K562 (cell line): ENCODE data around the gene PPM1M. TPM values are rescaled to one million over a fixed set of nuclear protein-coding genes. Genes with fewer than 3 reads are reported as not detected.

ENCODE experiments used
- ATAC-seq: fragments of 200-7000 bp; cut with Tn5 transposase; 3 replicates; pipeline ENCODE4 v1.9.1; 2020; ENCODE audit warnings: moderate library complexity
- BruUV-seq: library from RNA; stranded (reverse); fragments of 400-500 nt; replicated peaks from 2 replicates; lab custom pipeline; 2021; lab: Mats Ljungman, UMichigan
- CTCF ChIA-PET: fragments of 300-600 bp; formaldehyde crosslinking; extraction: SDS; loops from one replicate; lab custom pipeline; 2021; ENCODE audit warnings: low intra/inter-chr PET ratio; lab: Yijun Ruan, JAX
- POLR2A ChIA-PET: fragments of 300-600, 350-650 bp; sonication (Branson Sonifier 250); formaldehyde crosslinking; extraction: SDS; loops from one replicate; lab custom pipeline; 2021; ENCODE audit warnings: antibody characterized with exemption, inconsistent platforms; lab: Yijun Ruan, JAX
- DNase-seq, 4 experiments: peaks; one replicate each; pipeline versions ENCODE4 v3.0.0 to v3.0.0-alpha.2; 2011 to 2018; ENCODE audit warnings: low spot score in 3 of 4, mixed read lengths in 3 of 4; ENCODE audit errors: extremely low read depth in 1 of 4
- FAIRE-seq: peaks from 2 replicates; lab custom pipeline; 2011; peaks lifted over from hg19 to GRCh38; lab: Jason Lieb, UNC
- H2AFZ ChIP-seq: 2 replicates; pipeline ENCODE4 v1.6.0; 2011; ENCODE audit warnings: low read depth, low read length, control low read depth, inconsistent platforms
- H3K27ac ChIP-seq: fragments of 200-600 bp; 3 replicates; pipeline ENCODE4 v1.8.0; 2011; ENCODE audit warnings: low read depth, mild to moderate bottlenecking, control low read depth, inconsistent platforms, low read length, moderate library complexity, mixed read lengths; ENCODE audit errors: extremely low read depth
- H3K27me3 ChIP-seq, 2 experiments: fragments of 300-600 bp in 1 of 2; 2 replicates in 1 of 2; 3 replicates in 1 of 2; pipeline versions ENCODE4 v1.6.0 to v1.8.0; 2011; ENCODE audit warnings: inconsistent platforms in 2 of 2, low read length in 2 of 2, mild to moderate bottlenecking in 1 of 2, mixed read lengths in 1 of 2, moderate library complexity in 1 of 2; ENCODE audit not compliant: control insufficient read depth in 2 of 2, insufficient read depth in 2 of 2
- H3K36me3 ChIP-seq: fragments of 300-600 bp; 3 replicates; pipeline ENCODE4 v1.8.0; 2011; ENCODE audit warnings: mild to moderate bottlenecking, low read length, inconsistent platforms; ENCODE audit not compliant: control insufficient read depth, insufficient read depth
- H3K4me1 ChIP-seq, 2 experiments: fragments of 200-600 bp in 1 of 2; replicated peaks in 1 of 2; 2 replicates in 1 of 2; 3 replicates in 1 of 2; pipeline versions ENCODE4 v1.5.1 to v1.8.0; 2011; ENCODE audit warnings: inconsistent platforms in 2 of 2, low read length in 2 of 2, mild to moderate bottlenecking in 1 of 2, mixed read lengths in 1 of 2, moderate library complexity in 1 of 2; ENCODE audit not compliant: control insufficient read depth in 2 of 2, insufficient read depth in 2 of 2
- H3K4me2 ChIP-seq: 2 replicates; pipeline ENCODE4 v1.6.1; 2011; ENCODE audit warnings: low read length, control low read depth, inconsistent platforms, mixed read lengths; ENCODE audit not compliant: insufficient read depth
- H3K4me3 ChIP-seq: fragments of 200-600 bp; sonication (generic), shearing (Covaris generic); 2 replicates; pipeline ENCODE4 v1.5.1; 2016; ENCODE audit warnings: control low read depth, inconsistent platforms
- H3K79me2 ChIP-seq: fragments of 200-600 bp; 3 replicates; pipeline ENCODE4 v1.8.0; 2011; ENCODE audit warnings: low read length, inconsistent platforms; ENCODE audit not compliant: control insufficient read depth, insufficient read depth
- H3K9ac ChIP-seq, 2 experiments: 2 replicates each; pipeline versions ENCODE4 v1.6.0 to v1.6.1; 2011; ENCODE audit warnings: low read depth in 2 of 2, low read length in 2 of 2, control low read depth in 1 of 2, inconsistent platforms in 1 of 2, mild to moderate bottlenecking in 1 of 2, mixed read lengths in 1 of 2; ENCODE audit not compliant: insufficient read depth in 1 of 2
- H3K9me1 ChIP-seq: one replicate; pipeline ENCODE4 v1.6.0; 2011; ENCODE audit warnings: inconsistent platforms, mild to moderate bottlenecking, low read length, moderate library complexity; ENCODE audit not compliant: control insufficient read depth, insufficient read depth
- H3K9me3 ChIP-seq: replicated peaks from 2 replicates; pipeline ENCODE4 v1.5.1; 2011; ENCODE audit warnings: low read depth, low read length, inconsistent platforms; ENCODE audit not compliant: control insufficient read depth, insufficient read depth
- H4K20me1 ChIP-seq: replicated peaks from 2 replicates; pipeline ENCODE4 v1.6.1; 2011; ENCODE audit warnings: low read length, inconsistent platforms, mixed read lengths; ENCODE audit not compliant: control insufficient read depth, insufficient read depth
- ATF7 ChIP-seq: fragments of 450-650 bp; IDR thresholded peaks from 2 replicates; pipeline ENCODE4 v1.7.1; 2014; ENCODE audit warnings: mild to moderate bottlenecking, moderate library complexity
- FOXJ2 ChIP-seq: fragments of 200-800 bp; sonication (Bioruptor generic); IDR thresholded peaks from 2 replicates; pipeline ENCODE4 v1.6.1; 2016; ENCODE audit warnings: missing genetic modification characterization, missing compliant biosample characterization
- MEIS2 ChIP-seq: fragments of 450-650 bp; IDR thresholded peaks from 2 replicates; pipeline ENCODE4 v1.6.1; 2014; ENCODE audit warnings: mild to moderate bottlenecking; ENCODE audit not compliant: partially characterized antibody
- NFIC ChIP-seq: fragments of 450-650 bp; IDR thresholded peaks from 2 replicates; pipeline ENCODE4 v1.6.1; 2017; ENCODE audit warnings: mild to moderate bottlenecking, inconsistent platforms
- RAD21 ChIP-seq, 2 experiments: fragments of 250-450 bp in 1 of 2; fragments of 450-650 bp in 1 of 2; sonication (Bioruptor Pico) in 1 of 2; formaldehyde crosslinking in 1 of 2; IDR thresholded peaks in 1 of 2; conservative IDR thresholded peaks in 1 of 2; 2 replicates each; pipeline versions ENCODE4 v1.4.0 to v1.8.0; 2020 to 2022; ENCODE audit warnings: mild to moderate bottlenecking in 2 of 2, moderate library complexity in 1 of 2
- RBM25 ChIP-seq: fragments of 200-400 bp; formaldehyde crosslinking; IDR thresholded peaks from 2 replicates; pipeline ENCODE4 v1.6.1; 2018; ENCODE audit warnings: low read length, low read depth, moderate library complexity; ENCODE audit not compliant: severe bottlenecking
- SRSF1 ChIP-seq: fragments of 200-400 bp; formaldehyde crosslinking; IDR thresholded peaks from 2 replicates; pipeline ENCODE4 v1.6.1; 2017; ENCODE audit warnings: mild to moderate bottlenecking, low read depth, low read length, moderate library complexity
- THRB ChIP-seq: fragments of 450-650 bp; formaldehyde crosslinking; conservative IDR thresholded peaks from 2 replicates; pipeline ENCODE4 v1.4.0; 2022; ENCODE audit warnings: mild to moderate bottlenecking, missing genetic modification characterization
- ZNF324 ChIP-seq: fragments of 250-450 bp; sonication (Bioruptor Pico); IDR thresholded peaks from 2 replicates; pipeline ENCODE4 v1.4.0; 2020; ENCODE audit warnings: mild to moderate bottlenecking
- ZNF449 ChIP-seq: fragments of 250-450 bp; sonication (Bioruptor Pico); IDR thresholded peaks from 2 replicates; pipeline ENCODE4 v1.8.0; 2022; ENCODE audit warnings: moderate library complexity, mild to moderate bottlenecking, inconsistent platforms
- ZNF699 ChIP-seq: fragments of 250-450 bp; sonication (Bioruptor Pico); IDR thresholded peaks from 2 replicates; pipeline ENCODE4 v1.8.0; 2021; ENCODE audit warnings: mild to moderate bottlenecking, moderate library complexity; ENCODE audit not compliant: insufficient replicate concordance
- WGBS: fragments of 100-300 bp; shearing (Covaris generic); methylation state at CpG from one replicate; pipeline ENCODE4 v1.1.6; 2016; ENCODE audit warnings: low coverage, mixed read lengths; ENCODE audit not compliant: insufficient coverage; ENCODE audit errors: missing lambda C conversion rate; 5-methylcytosine and 5-hydroxymethylcytosine counted together
- in situ Hi-C: fragments of 300-500 bp; cut with MboI; formaldehyde crosslinking; loops from 4 replicates; pipeline ENCODE4 v1.15.0; 2018; ENCODE audit warnings: inconsistent platforms, mixed read lengths
- intact Hi-C: fragments of 100-400 bp; cut with micrococcal nuclease; formaldehyde crosslinking; loops from 2 replicates; pipeline ENCODE4 v1.14.2; 2022
- polyA plus RNA-seq, 8 experiments: library from polyadenylated mRNA; depleted of rRNA in 4 of 8; stranded (reverse) in 5 of 8; unstranded in 3 of 8; fragments of >200 nt; fragmentation: Nextera tagmentation in 2 of 8; fragmentation: Illumina TruSeq in 1 of 8; extraction: Ambion mirVana in 2 of 8; extraction: Trizol in 1 of 8; gene quantifications; 2 replicates each; pipeline versions ENCODE4 v1.2.1 to v1.2.3, GENCODE V29; 2011 to 2014; ENCODE audit warnings: inconsistent platforms in 1 of 8, missing spikeins in 1 of 8
- total RNA-seq, 7 experiments: library from RNA; depleted of rRNA in 6 of 7; stranded (reverse); fragments of >200 nt in 6 of 7; fragmentation: Illumina TruSeq in 2 of 7; extraction: Trizol in 2 of 7; gene quantifications; 2 replicates each; pipeline versions ENCODE4 v1.2.1 to v1.2.3, GENCODE V29; 2011 to 2021; ENCODE audit warnings: low replicate concordance in 1 of 7

Gene PPM1M
- total and polyA plus RNA-seq, 9 of the 15 experiments (the other 6 are each of a cell fraction or from before 2014, with no cell fraction given): 1.4 to 9.2 (median 4.4) TPM

GRCh38 chr3:52237006-52237656 lies 8.4 kb upstream of the PPM1M start:
- WGBS: 8% methylated on average over 2 of the region's 6 CpGs
- 0 out of 2 replicates have a peak overlapping the region, but pooled peaks have one; percentile 4 for H2AFZ ChIP-seq
- intact Hi-C loops (no loop called here), in situ Hi-C loops (no loop called here)
- peak overlapping the region; percentile 98 for H3K4me2 ChIP-seq
- peak overlapping the region; percentile 74 for H3K27ac ChIP-seq
- peaks cover 37 to 48% of the 10 kb centered on the region in 2 experiments for H3K4me1 ChIP-seq
- no TSS peak for BruUV-seq
- H3K79me2 ChIP-seq: peaks cover 51% of the 10 kb centered on the region
- TF ChIP-seq ATF7 (peak; percentile 26; the same call in 1 of the 2 replicates), FOXJ2 (no peak)
- no peak for DNase-seq
- ChIA-PET CTCF (no interaction called here), POLR2A (interaction anchor here (0.7 to 1.7 kb wide), 6 partner anchors 10 to 99 kb away, joined by 3 to 8 read pairs (median 4); partner anchors contain the start of genes GLYCTK and WDR82)
- peak overlapping the region; percentile 67 for H3K4me3 ChIP-seq
- H3K9ac ChIP-seq: peak overlapping the region; percentile 61 to 96; a peak in 3 of 4 replicates
- no peak for FAIRE-seq
- H3K36me3 ChIP-seq: peaks cover 6% of the 10 kb centered on the region; the same call in 2 of the 3 replicates
- no peaks in the 10 kb centered on the region for H4K20me1 ChIP-seq
- no peak for ATAC-seq
- no peaks in the 10 kb centered on the region for H3K9me3 ChIP-seq
- H3K27me3 ChIP-seq: no peaks in the 10 kb centered on the region
- H3K9me1 ChIP-seq: no peaks in the 10 kb centered on the region

GRCh38 chr3:52237657-52238172 lies 7.8 kb upstream of the PPM1M start:
- no peaks in the 10 kb centered on the region for H4K20me1 ChIP-seq
- peaks cover 6% of the 10 kb centered on the region; the same call in 2 of the 3 replicates for H3K36me3 ChIP-seq
- peak overlapping the region; percentile 74 for H3K27ac ChIP-seq
- BruUV-seq: no TSS peak
- H3K79me2 ChIP-seq: peaks cover 51% of the 10 kb centered on the region
- H3K4me2 ChIP-seq: peak overlapping the region; percentile 98
- WGBS: 11% methylated on average over 3 of the region's 8 CpGs
- H3K9me1 ChIP-seq: no peaks in the 10 kb centered on the region
- ATAC-seq (peak; percentile 11; the same call in 2 of the 3 replicates), DNase-seq (peak; percentile 46 to 65 (median 54)), FAIRE-seq (peak; percentile 29)
- intact Hi-C loops: no loop called here
- H3K4me3 ChIP-seq: peak overlapping the region; percentile 67
- H3K9ac ChIP-seq: peak overlapping the region; percentile 61 to 96
- H3K27me3 ChIP-seq: no peaks in the 10 kb centered on the region
- CTCF ChIA-PET: no interaction called here
- H2AFZ ChIP-seq: 0 out of 2 replicates have a peak overlapping the region, but pooled peaks have one; percentile 4
- POLR2A ChIA-PET: interaction anchor here (0.7 to 1.7 kb wide), 6 partner anchors 11 to 99 kb away, joined by 3 to 8 read pairs (median 4); partner anchors contain the start of genes GLYCTK and WDR82
- H3K4me1 ChIP-seq: peaks cover 38 to 42% of the 10 kb centered on the region in 2 experiments
- in situ Hi-C loops: no loop called here
- no peaks in the 10 kb centered on the region for H3K9me3 ChIP-seq
- TF ChIP-seq RBM25: no peak
- TF ChIP-seq ZNF324 (CRISPR knock-in tag): no peak
- peak; percentile 56 for TF ChIP-seq NFIC
- no peak for TF ChIP-seq ZNF449 (CRISPR knock-in tag)
- TF ChIP-seq SRSF1: no peak
- TF ChIP-seq ZNF699 (CRISPR knock-in tag): no peak
- no peak for TF ChIP-seq MEIS2
- TF ChIP-seq THRB (CRISPR knock-in tag): no peak
- TF ChIP-seq RAD21 (CRISPR knock-in tag; conservative IDR thresholded peaks at IDR 0.05 in 1 of 2, IDR thresholded peaks at IDR 0.05 in 1 of 2): no peak
